Measurements from ENCODE around the gene ZNF597. TPM values are rescaled to one million over a fixed set of nuclear protein-coding genes. Genes with fewer than 3 reads are reported as not detected.

Gene ZNF597
- total RNA-seq, 1 experiment from 2014 or later, result 1.9 TPM

GRCh38 chr16:3439637-3440036, 3.7 kb downstream of the ZNF597 start:
- Histone ChIP-seq H3K36me3 (replicated peaks; ENCODE audit: control insufficient read depth, insufficient read depth, low read length) (no peaks in the 10 kb centered on the region), H3K27me3 (ENCODE audit: control insufficient read depth, insufficient read depth, low read length) (no peaks in the 10 kb centered on the region), H3K4me3 (ENCODE audit: insufficient read depth, low read depth, low read length) (no peak overlapping the region)
- DNase-seq, result no peak

GRCh38 chr16:3434373-3434772, 8.9 kb downstream of the ZNF597 start:
- Histone ChIP-seq H3K36me3 (replicated peaks; ENCODE audit: control insufficient read depth, insufficient read depth, low read length) (no peaks in the 10 kb centered on the region), H3K27me3 (ENCODE audit: control insufficient read depth, insufficient read depth, low read length) (no peaks in the 10 kb centered on the region), H3K4me3 (ENCODE audit: insufficient read depth, low read depth, low read length) (no peak overlapping the region)
- no peak for DNase-seq

GRCh38 chr16:3431779-3432219, 11.5 kb downstream of the ZNF597 start:
- no peaks in the 10 kb centered on the region for H3K36me3 ChIP-seq (replicated peaks; ENCODE audit: control insufficient read depth, insufficient read depth, low read length)
- DNase-seq, result no peak
- H3K4me3 ChIP-seq (ENCODE audit: insufficient read depth, low read depth, low read length), result no peak overlapping the region
- H3K27me3 ChIP-seq (ENCODE audit: control insufficient read depth, insufficient read depth, low read length), result no peaks in the 10 kb centered on the region

GRCh38 chr16:3413730-3414379, 29.4 kb downstream of the ZNF597 start:
- Histone ChIP-seq H3K36me3 (replicated peaks; ENCODE audit: control insufficient read depth, insufficient read depth, low read length) (peaks cover under 1% of the 10 kb centered on the region), H3K4me3 (ENCODE audit: insufficient read depth, low read depth, low read length) (no peak overlapping the region), H3K27me3 (ENCODE audit: control insufficient read depth, insufficient read depth, low read length) (no peaks in the 10 kb centered on the region)
- DNase-seq, result no peak

- no peaks in the 10 kb centered on the region for H3K27me3 ChIP-seq (ENCODE audit: control insufficient read depth, insufficient read depth, low read length)
- DNase-seq, result no peak
- H3K36me3 ChIP-seq (replicated peaks; ENCODE audit: control insufficient read depth, insufficient read depth, low read length), result peaks cover 15% of the 10 kb centered on the region
- no peak overlapping the region for H3K4me3 ChIP-seq (ENCODE audit: insufficient read depth, low read depth, low read length)
These were observed 34.6 kb downstream of the ZNF597 start for GRCh38 chr16:3408561-3409197.

GRCh38 chr16:3401719-3402397, 41.4 kb downstream of the ZNF597 start:
- Histone ChIP-seq H3K4me3 (ENCODE audit: insufficient read depth, low read depth, low read length) (peak overlapping the region; percentile 97), H3K36me3 (replicated peaks; ENCODE audit: control insufficient read depth, insufficient read depth, low read length) (peaks cover 13% of the 10 kb centered on the region), H3K27me3 (ENCODE audit: control insufficient read depth, insufficient read depth, low read length) (no peaks in the 10 kb centered on the region; the same call in 1 of the 2 replicates)
- peak; percentile 71 for DNase-seq

- peaks cover 18% of the 10 kb centered on the region for H3K36me3 ChIP-seq (replicated peaks; ENCODE audit: control insufficient read depth, insufficient read depth, low read length)
These were observed 42.3 kb downstream of the ZNF597 start, which contains the start of the genes ZNF174 and ZSCAN32 for GRCh38 chr16:3400779-3401688. ZNF174 (plus strand) TSS chr16:3401215; CDS start chr16:3402005, 790 bp downstream. ZSCAN32 (minus strand) TSS chr16:3401004; CDS start chr16:3397557, 3,447 bp downstream.

GRCh38 chr16:3400446-3400778, 42.9 kb downstream of the ZNF597 start:
- no peaks in the 10 kb centered on the region; the same call in 1 of the 2 replicates for H3K27me3 ChIP-seq (ENCODE audit: control insufficient read depth, insufficient read depth, low read length)
- peak overlapping the region; percentile 97 for H3K4me3 ChIP-seq (ENCODE audit: insufficient read depth, low read depth, low read length)

More at GRCh38 chr16:3400779-3401688, 42.3 kb downstream of the ZNF597 start, which contains the start of the genes ZNF174 and ZSCAN32:
- peak; percentile 99 for DNase-seq
- Histone ChIP-seq H3K4me3 (ENCODE audit: insufficient read depth, low read depth, low read length) (peak within 1 kb of the TSS; percentile 97), H3K27me3 (ENCODE audit: control insufficient read depth, insufficient read depth, low read length) (no peaks in the 10 kb centered on the region; the same call in 1 of the 2 replicates)

GRCh38 chr16:3389663-3390338, 53.5 kb downstream of the ZNF597 start:
- Histone ChIP-seq H3K4me3 (ENCODE audit: insufficient read depth, low read depth, low read length) (no peak overlapping the region), H3K36me3 (replicated peaks; ENCODE audit: control insufficient read depth, insufficient read depth, low read length) (peaks cover 33% of the 10 kb centered on the region), H3K27me3 (ENCODE audit: control insufficient read depth, insufficient read depth, low read length) (no peaks in the 10 kb centered on the region)
- no peak for DNase-seq

More at GRCh38 chr16:3400446-3400778, 42.9 kb downstream of the ZNF597 start:
- H3K36me3 ChIP-seq (replicated peaks; ENCODE audit: control insufficient read depth, insufficient read depth, low read length), result peaks cover 20% of the 10 kb centered on the region
- DNase-seq, result no peak

GRCh38 chr16:3388325-3388724, 55.0 kb downstream of the ZNF597 start:
- peaks cover 39% of the 10 kb centered on the region for H3K36me3 ChIP-seq (replicated peaks; ENCODE audit: control insufficient read depth, insufficient read depth, low read length)
- no peak for DNase-seq

GRCh38 chr16:3383045-3383448, 60.3 kb downstream of the ZNF597 start:
- no peaks in the 10 kb centered on the region for H3K27me3 ChIP-seq (ENCODE audit: control insufficient read depth, insufficient read depth, low read length)
- DNase-seq, result no peak
- H3K36me3 ChIP-seq (replicated peaks; ENCODE audit: control insufficient read depth, insufficient read depth, low read length), result peaks cover 31% of the 10 kb centered on the region
- no peak overlapping the region for H3K4me3 ChIP-seq (ENCODE audit: insufficient read depth, low read depth, low read length)

More at GRCh38 chr16:3388325-3388724, 55.0 kb downstream of the ZNF597 start:
- Histone ChIP-seq H3K4me3 (ENCODE audit: insufficient read depth, low read depth, low read length) (no peak overlapping the region), H3K27me3 (ENCODE audit: control insufficient read depth, insufficient read depth, low read length) (no peaks in the 10 kb centered on the region)
